Dermis blood vessel endothelial cell (primary cell): ENCODE data around the gene CLIC4. TPM values are rescaled to one million over a fixed set of nuclear protein-coding genes. Genes with fewer than 3 reads are reported as not detected.

ENCODE experiments used
- DNase-seq: peaks from one replicate; pipeline ENCODE4 v3.0.0; 2010
- total RNA-seq: library from RNA; depleted of rRNA; stranded (reverse); fragments of >200 nt; gene quantifications from 2 replicates; pipeline ENCODE4 v1.2.3, GENCODE V29; 2014

The CLIC4 gene
- total RNA-seq, 1 donor from 2014 or later = 262 TPM

GRCh38 chr1:24861821-24862727, 116.8 kb downstream of the CLIC4 start:
- no peak for DNase-seq

- no peak for DNase-seq
Observed at GRCh38 chr1:24862775-24863483, 117.7 kb downstream of the CLIC4 start.

- DNase-seq = peak; percentile 14
Observed at GRCh38 chr1:24864370-24864777, 119.1 kb downstream of the CLIC4 start.

GRCh38 chr1:24865168-24865567, 119.9 kb downstream of the CLIC4 start:
- peak; percentile 19 for DNase-seq

DNA sequence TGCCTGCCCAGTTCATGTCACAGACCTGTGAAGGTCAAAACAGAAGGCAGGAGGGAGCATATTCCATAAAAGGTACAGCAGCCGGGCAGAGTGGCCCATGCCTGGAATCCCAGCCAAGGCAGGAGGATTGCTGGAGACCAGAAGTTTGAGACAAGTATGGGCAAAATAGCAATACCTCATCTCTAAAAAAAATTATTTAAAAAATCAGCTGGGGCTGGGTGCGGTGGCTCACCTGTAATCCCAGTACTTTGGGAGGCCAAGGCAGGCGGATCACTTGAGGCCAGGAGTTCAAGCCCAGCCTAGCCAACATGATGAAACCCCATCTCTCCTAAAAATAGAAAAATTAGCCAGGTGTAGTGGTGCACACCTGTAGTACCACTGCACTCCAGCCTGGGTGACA, 120.3 kb downstream of the CLIC4 start:
- DNase-seq = no peak

DNA sequence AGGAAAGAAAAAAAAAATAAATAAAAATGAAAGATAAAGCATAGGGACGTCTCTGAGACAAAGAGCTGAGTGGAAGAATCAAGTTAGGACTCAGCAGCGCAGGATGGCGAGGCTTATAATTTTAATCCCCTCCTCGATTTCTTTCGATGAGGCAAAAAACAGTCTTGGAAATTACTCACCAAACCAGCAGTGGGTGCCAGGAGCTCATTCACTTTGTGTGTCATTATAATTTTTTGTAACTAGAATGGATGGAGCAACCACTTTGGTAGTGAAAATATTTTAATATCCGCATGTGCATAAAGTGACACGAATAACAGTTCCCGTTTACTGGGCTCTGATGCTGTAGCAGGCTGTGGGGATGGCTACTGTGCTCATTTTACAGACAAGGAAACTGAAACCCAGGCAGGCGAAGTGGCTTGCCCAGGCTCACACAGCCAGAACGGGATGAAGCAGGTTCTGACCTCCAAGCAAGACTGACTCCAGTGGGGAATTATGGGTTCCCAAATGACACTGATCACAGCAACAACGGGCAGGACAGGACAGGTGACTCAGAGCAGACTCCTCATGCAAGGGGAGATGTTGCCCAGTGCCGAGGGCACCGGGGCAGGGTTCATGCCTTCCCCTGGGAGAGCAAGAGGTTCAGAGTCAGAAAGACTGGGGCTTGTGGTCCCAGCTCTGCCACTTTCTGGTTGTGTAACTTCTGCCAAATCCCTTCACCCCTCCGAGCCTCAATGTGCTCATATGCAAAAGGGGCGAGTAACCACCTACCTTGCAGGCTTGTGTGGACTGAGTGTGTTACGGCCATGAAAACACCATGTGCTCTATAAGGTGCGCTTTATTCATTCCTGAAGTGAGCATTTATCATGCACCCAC, 121.2 kb downstream of the CLIC4 start:
- no peak for DNase-seq

- no peak for DNase-seq
Observed at GRCh38 chr1:24867084-24867870, 122.0 kb downstream of the CLIC4 start.

DNA sequence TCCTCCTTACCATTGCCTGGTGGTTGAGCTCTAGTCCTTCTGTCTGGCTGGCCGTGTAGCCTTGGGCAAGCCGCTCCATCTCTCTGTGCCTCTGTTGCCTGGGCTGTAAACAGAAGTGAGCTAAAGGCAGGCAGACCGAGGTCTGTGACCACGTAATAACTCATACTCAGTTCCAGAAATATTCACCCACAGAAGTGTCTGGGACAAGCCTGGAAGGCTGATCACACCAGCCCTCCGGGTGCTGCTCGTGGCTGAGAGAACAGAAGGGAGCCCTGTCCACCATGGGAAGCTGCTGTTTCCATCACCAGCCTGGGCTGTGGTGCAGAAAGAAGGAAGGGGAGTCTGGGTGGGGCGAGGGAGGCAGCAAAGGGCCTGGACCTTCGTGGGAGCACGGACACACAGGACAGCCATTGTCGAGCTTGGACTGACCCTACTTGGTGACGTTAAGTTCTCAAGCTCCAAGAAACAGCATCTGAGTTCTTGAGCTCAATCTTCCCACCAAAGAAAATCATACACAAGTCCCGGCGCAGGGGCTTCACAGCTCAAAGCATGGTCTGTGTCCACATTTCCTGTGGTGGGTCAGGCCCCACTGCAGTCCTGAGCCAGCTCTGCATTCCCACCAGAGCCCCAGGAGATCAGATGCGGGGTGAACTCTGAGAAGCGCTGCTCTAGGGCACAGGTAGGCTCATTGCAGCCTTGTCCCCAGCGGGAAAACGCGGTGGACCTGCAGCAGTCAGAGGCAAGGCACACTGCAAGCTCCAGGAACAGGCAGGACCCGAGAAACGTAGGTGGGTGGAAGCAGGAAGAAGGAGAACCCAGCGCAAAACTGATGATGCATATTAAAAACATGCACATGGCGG, 123.0 kb downstream of the CLIC4 start:
- no peak for DNase-seq

DNA sequence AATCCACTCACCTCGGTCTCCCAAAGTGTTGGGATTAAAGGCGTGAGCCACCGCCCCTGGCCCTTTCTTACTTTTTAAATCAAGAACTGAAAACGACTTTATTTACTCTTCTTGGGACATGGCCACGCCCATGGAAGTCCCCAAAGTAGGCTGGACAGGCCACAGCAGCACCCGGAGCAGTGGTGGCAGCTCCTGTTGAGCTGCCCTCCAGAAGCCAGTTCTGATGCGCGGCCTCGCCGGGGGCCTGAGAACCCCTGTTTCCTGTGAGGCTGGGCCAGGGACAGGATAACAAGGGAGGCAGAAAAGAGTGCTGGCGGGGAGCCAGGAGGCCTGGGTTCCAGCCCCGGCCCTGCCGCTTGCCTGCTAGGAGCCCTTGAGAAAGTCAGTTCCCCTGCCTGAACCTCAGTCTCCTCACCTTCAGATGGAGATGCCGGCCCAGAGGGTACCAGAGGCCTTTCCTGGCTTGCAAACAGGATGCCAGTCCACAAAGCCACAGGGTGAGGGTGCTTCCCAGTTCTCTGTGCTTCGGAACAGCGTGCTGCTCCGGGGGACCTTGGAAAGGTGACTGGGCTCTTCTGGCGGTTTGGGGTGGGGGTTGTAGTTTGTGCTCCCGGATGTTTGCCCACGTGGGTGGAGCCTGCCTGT, 125.4 kb downstream of the CLIC4 start:
- no peak for DNase-seq

DNA sequence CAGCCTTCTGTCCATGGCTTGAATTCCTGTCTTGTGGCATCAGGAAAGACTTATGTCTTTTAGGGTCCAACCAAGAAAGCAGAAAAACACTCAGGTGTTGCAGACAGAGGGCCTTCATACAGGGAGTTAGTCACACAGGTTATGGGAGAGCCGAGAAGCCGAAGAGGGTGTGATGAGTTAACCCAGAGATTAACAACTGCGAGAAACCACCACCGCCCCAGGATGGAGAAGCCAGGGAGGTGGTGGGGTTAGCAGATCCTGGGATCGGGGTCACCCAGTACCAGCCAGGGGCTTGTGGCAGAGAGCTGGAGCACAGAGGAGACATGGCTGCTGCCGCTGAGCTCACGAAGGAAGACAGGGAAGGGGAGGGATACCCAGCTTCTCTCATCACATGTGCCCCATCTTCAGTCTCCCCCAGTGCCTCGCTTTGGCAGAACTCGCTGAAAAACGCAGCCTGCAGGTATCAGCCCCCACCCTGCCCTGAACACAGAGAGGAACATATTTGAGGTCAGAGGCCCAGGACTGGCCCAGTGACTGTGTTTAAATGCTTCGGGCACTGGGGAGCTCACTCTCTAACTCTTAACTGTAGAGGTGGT, 126.2 kb downstream of the CLIC4 start:
- DNase-seq = no peak

GRCh38 chr1:24872061-24872850, 127.0 kb downstream of the CLIC4 start:
- no peak for DNase-seq

DNA sequence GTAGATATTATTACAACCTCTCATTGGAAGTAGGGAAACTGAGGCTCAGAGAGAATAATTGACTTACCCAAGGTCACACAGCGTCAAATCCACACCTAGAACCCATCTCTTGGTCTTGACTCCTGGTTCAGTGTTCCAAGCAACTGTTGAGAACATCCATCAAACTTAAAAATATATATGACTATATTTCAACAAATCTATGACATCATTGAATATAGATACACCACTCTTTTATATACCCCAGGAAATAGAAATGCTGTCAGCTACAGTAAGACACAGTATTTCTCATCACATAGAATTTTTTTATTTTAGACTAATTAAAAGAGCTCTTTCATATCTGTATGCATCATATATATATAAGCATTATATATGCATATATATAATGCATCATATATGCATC, 127.9 kb downstream of the CLIC4 start:
- DNase-seq = no peak

DNA sequence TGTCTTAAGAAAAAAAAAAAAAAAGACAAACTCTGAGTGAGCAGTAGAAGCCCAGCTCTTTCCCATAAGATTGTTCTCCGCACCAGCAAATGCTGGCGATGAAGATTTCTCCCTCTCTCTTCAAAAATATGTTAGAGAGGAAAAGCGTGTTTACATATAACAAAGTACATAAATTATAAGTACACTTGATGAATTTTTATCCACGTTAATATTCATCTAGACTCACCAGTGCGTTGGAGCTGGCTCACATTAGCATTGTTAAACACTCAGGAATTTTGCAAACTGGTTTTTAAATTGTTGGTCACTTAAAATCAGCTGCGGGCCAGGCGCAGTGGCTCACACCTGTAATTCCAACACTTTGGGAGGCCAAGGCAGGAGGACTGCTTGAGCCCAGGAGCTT, 128.8 kb downstream of the CLIC4 start:
- no peak for DNase-seq

DNA sequence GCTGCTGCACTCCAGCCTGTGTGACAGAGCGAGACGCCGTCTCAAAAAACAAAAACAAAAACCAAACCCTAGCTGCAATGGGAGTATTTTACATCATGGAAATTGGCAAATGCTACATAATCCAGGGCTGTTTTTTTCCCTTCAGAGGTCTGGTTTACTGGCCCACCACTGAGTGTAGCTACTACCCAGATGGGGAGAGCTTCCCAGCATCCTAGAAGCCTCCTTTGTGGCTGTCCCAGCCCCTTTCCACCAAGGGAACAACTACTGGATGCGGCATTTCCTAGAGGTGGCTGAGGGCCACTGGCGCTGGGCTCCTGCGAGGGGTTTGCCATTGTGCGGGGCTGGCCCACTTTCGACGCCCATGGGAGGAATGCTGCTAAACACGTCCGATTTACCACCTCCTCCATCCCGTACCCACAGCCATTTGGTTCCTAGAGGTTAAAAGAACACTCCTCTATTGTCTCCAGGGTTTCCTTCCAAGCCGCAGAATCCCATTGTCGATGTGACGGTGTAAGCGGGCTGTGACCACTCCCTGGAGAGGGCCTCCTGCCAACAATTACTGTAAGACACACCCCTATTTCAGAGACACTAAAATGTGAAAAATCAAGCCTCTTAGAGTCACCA, 129.5 kb downstream of the CLIC4 start:
- no peak for DNase-seq

DNA sequence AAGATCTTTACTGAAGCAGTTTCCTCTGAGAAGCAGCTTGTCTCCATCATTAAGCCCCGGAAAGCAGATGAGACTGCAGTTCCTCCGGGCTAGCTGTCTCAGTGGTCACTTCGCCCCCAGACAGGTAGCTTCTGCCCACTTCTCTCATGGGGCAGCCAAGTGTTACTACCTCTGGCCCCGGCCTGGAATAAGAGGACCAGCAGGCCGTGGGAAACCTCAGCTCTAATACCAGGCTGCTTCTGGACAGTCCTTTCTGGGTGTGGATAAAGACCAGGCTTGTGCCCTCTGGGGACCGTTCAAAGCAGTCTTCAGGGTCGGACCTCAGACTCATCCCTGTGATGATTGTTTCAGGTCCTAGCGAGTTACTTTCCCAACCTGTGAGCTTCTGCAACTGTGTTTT, 130.0 kb downstream of the CLIC4 start:
- DNase-seq = no peak

DNA sequence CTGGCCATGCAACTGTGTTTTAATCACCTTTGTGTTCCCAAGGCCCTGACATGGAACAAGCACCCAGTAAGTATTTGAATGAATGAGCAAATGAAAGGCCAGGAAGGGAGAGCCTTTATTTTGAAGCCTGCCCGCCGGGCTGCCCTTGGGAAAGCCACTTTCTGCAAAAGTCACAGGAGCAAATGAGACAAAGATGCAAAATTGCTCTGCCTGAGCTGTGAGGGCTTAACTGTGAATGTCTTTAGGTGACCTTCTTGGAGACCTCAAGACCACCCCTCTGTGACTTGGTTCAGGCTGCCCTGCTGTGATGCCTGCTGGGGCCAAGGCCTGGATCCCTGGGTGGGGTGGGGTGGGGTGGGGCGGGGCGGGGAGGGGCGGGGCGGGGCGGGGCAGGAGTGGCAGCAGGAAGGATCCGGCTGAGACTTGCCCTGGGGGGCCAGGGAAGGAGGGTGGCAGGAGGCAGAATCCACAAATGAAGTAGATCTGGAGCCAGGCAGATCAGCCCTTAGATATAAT, 130.8 kb downstream of the CLIC4 start:
- no peak for DNase-seq

DNA sequence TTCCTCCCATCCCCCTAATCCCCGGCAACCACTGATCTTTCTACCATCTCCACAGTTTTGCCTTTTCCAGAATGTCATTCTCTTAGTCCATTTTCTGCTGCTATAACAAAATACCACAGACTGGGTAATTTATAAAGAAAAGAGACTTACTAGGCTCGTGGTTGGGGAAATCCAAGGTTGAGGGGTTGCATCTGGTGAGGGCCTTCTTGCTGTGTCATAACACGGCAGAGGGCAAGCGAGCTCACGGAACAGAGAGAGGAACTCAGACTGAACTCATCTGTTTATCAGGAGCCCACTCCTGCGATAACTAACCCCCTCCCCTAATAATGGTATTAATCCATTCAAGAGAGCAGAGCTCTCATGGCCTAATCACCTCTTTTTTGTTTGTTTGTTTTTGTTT, 132.8 kb downstream of the CLIC4 start:
- no peak for DNase-seq
